Gastroesophageal sphincter (tissue), 4 donors: ENCODE results near the gene MGAT5B. TPM values are rescaled to one million over a fixed set of nuclear protein-coding genes. Genes with fewer than 3 reads are reported as not detected.

Source experiments
- ATAC-seq: fragments of 150-250 bp; one replicate; pipeline ENCODE4 v1.9.1; 2016; ENCODE audit warnings: mild to moderate bottlenecking, moderate library complexity
- H3K27ac ChIP-seq, 4 donors: fragments of 200-600 bp; sonication (generic) in 3 of 4; 1 replicate in 3 of 4; 2 replicates in 1 of 4; pipeline ENCODE4 v1.5.1; 2016 to 2019
- H3K27me3 ChIP-seq: fragments of 200-600 bp; sonication (generic); one replicate; pipeline ENCODE4 v1.5.1; 2019
- H3K36me3 ChIP-seq, 2 donors: fragments of 200-600 bp; sonication (generic); one replicate each; pipeline ENCODE4 v1.5.1; 2019; ENCODE audit warnings: control low read depth in 1 of 2
- H3K4me1 ChIP-seq, 3 donors: fragments of 200-600 bp; sonication (generic); 1 replicate in 2 of 3; 2 replicates in 1 of 3; pipeline ENCODE4 v1.5.1; 2016 to 2019; ENCODE audit warnings: control low read depth in 2 of 3
- H3K4me3 ChIP-seq, 2 donors: fragments of 200-600 bp; sonication (generic); one replicate each; pipeline ENCODE4 v1.5.1; 2019; ENCODE audit warnings: mild to moderate bottlenecking in 1 of 2, moderate library complexity in 1 of 2
- H3K9me3 ChIP-seq, 3 donors: fragments of 200-600 bp; sonication (generic); one replicate each; pipeline ENCODE4 v1.5.1; 2017 to 2019; ENCODE audit warnings: control low read depth in 2 of 3
- EP300 ChIP-seq: sonication (generic); formaldehyde crosslinking; IDR thresholded peaks from one replicate; pipeline ENCODE4 v1.6.1; 2017; ENCODE audit warnings: antibody characterized with exemption, mild to moderate bottlenecking
- POLR2A ChIP-seq, 2 donors: fragments of 450-650 bp; IDR thresholded peaks; one replicate each; pipeline ENCODE4 v1.6.1; 2017; ENCODE audit warnings: antibody characterized with exemption in 2 of 2, mild to moderate bottlenecking in 2 of 2, moderate library complexity in 1 of 2
- POLR2AphosphoS5 ChIP-seq: sonication (generic); formaldehyde crosslinking; IDR thresholded peaks from one replicate; pipeline ENCODE4 v1.6.1; 2017; ENCODE audit warnings: antibody characterized with exemption
- WGBS, 2 donors: methylation state at CpG; one replicate each; pipeline ENCODE4 v1.1.5; 2018; ENCODE audit warnings: low coverage in 1 of 2; 5-methylcytosine and 5-hydroxymethylcytosine counted together
- total RNA-seq, 4 donors: library from RNA; depleted of rRNA; stranded (reverse); fragments of >200 nt; gene quantifications; one replicate each; pipeline ENCODE4 v1.1.0, GENCODE V29; 2016
- TF ChIP-seq, protein P1 (sequence below), 4 experiments: fragments of 200-600 bp in 2 of 4; fragments of 450-650 bp in 2 of 4; sonication (generic) in 1 of 4; IDR thresholded peaks; one replicate each; pipeline ENCODE4 v1.5.1; 2017 to 2019; ENCODE audit warnings: antibody characterized with exemption in 4 of 4, mild to moderate bottlenecking in 2 of 4, moderate library complexity in 2 of 4

Gene MGAT5B
- total RNA-seq, 4 donors from 2014 or later = 0.12 to 0.81 (median 0.29) TPM

DNA sequence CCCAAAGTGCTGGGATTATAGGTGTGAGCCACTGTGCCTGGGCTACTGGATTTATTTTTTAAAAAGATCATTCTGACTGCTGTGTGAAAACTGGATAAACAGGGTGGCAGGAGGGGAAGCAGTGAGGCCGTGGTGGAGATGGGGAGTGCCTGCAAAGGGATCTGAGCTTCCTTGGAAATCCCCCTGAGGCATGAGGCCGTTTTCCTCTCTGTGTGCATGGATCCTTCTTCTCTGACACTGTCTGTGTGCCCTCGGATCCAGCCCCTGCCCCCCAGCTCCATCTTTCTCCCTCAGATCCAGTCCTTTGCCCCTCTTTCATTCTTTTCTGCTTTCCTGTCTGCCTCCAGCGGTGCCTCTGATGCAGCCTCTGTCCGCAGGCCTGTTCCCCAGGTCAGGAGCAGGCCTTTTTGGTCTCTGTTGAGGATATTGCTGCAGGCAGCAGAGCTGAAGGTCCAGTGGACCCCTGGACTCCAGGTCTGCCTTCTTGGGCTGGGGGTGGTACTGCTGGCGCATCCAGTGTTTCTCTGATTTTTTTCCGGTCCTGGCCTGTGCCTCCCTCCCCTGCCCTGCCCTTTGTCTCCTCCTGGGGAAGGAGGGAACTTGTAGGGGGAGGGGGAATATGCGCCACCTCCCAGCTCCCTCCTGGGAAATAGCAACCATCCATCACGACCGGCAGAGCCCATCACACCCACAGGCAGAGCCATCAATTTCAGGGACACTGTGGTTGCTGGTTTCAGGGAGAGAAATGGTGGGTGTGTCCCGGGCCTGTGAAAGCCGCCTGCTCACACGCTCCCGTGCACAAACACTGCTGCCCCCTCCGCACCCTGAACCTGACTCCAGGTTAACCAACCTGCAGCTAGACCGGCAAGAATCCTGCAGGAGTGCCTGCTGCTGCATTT lies 17.0 kb downstream of the MGAT5B start:
- TF ChIP-seq POLR2A (IDR thresholded peaks at IDR 0.05) (no peak), POLR2AphosphoS5 (no peak), EP300 (no peak)
- TF ChIP-seq, protein P1, sequence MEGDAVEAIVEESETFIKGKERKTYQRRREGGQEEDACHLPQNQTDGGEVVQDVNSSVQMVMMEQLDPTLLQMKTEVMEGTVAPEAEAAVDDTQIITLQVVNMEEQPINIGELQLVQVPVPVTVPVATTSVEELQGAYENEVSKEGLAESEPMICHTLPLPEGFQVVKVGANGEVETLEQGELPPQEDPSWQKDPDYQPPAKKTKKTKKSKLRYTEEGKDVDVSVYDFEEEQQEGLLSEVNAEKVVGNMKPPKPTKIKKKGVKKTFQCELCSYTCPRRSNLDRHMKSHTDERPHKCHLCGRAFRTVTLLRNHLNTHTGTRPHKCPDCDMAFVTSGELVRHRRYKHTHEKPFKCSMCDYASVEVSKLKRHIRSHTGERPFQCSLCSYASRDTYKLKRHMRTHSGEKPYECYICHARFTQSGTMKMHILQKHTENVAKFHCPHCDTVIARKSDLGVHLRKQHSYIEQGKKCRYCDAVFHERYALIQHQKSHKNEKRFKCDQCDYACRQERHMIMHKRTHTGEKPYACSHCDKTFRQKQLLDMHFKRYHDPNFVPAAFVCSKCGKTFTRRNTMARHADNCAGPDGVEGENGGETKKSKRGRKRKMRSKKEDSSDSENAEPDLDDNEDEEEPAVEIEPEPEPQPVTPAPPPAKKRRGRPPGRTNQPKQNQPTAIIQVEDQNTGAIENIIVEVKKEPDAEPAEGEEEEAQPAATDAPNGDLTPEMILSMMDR (IDR thresholded peaks at IDR 0.05) = no peak
- Histone ChIP-seq H3K27me3 (peaks cover 51% of the 10 kb centered on the region), H3K4me3 (no peak overlapping the region), H3K4me1 (no peaks in the 10 kb centered on the region), H3K9me3 (no peaks in the 10 kb centered on the region), H3K36me3 (no peaks in the 10 kb centered on the region), H3K27ac (no peak overlapping the region)
- no peak for ATAC-seq
- WGBS, 2 donors = 42 to 47% methylated on average over 9 to 10 of the region's 16 CpGs

- Histone ChIP-seq H3K27me3 (peaks cover 44% of the 10 kb centered on the region), H3K9me3 (no peaks in the 10 kb centered on the region), H3K4me3 (no peak overlapping the region), H3K36me3 (no peaks in the 10 kb centered on the region), H3K4me1 (no peaks in the 10 kb centered on the region), H3K27ac (no peak overlapping the region)
- no peak for ATAC-seq
- WGBS, 2 donors = 66 to 72% methylated on average over 4 to 5 of the region's 5 CpGs
- TF ChIP-seq POLR2AphosphoS5 (no peak), EP300 (no peak), POLR2A (IDR thresholded peaks at IDR 0.05) (no peak)
- TF ChIP-seq, protein P1 (IDR thresholded peaks at IDR 0.05) = no peak
Observed at GRCh38 chr17:76885894-76886290, 17.7 kb downstream of the MGAT5B start.

GRCh38 chr17:76886395-76886794 lies 18.2 kb downstream of the MGAT5B start:
- no peak for ATAC-seq
- TF ChIP-seq EP300 (no peak), POLR2A (IDR thresholded peaks at IDR 0.05) (no peak), POLR2AphosphoS5 (no peak)
- TF ChIP-seq, protein P1 (IDR thresholded peaks at IDR 0.05) = no peak
- peaks cover 45% of the 10 kb centered on the region for H3K27me3 ChIP-seq
- H3K4me3 ChIP-seq = no peak overlapping the region
- no peak overlapping the region for H3K27ac ChIP-seq
- H3K4me1 ChIP-seq = no peaks in the 10 kb centered on the region
- 71% methylated on average over 2 of the region's 5 CpGs; no CpG with 5 or more reads in 1 of the 2 donors for WGBS, 2 donors
- H3K36me3 ChIP-seq = no peaks in the 10 kb centered on the region
- H3K9me3 ChIP-seq = no peaks in the 10 kb centered on the region

GRCh38 chr17:76887802-76888201 lies 19.6 kb downstream of the MGAT5B start:
- Histone ChIP-seq H3K4me1 (no peaks in the 10 kb centered on the region), H3K4me3 (no peak overlapping the region), H3K27ac (no peak overlapping the region), H3K36me3 (no peaks in the 10 kb centered on the region), H3K27me3 (peaks cover 53% of the 10 kb centered on the region), H3K9me3 (no peaks in the 10 kb centered on the region)
- 80 to 83% methylated on average over 1 to 2 of the region's 6 CpGs for WGBS, 2 donors
- TF ChIP-seq EP300 (no peak), POLR2AphosphoS5 (no peak), POLR2A (IDR thresholded peaks at IDR 0.05) (no peak)
- TF ChIP-seq, protein P1 (IDR thresholded peaks at IDR 0.05) = no peak
- no peak for ATAC-seq

DNA sequence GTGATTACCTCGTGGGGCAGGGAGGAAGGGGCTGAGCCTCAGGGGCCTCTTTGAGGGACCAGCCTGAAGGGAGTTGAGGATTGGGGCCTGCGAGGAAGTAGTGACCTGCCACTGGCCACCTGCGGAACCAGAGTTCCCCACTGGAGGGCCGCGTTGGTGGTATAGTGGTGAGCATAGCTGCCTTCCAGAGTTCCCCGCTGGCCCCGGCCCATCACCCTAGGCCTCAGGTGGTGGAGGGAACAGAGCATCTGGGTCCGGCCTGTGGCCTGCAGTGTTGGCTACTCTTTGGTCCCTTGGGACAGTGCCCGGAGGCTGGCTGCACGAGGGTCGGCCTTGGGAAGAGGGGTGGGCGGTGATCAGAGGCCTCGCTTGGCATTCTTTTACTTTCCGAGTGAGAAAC lies 20.5 kb downstream of the MGAT5B start:
- ATAC-seq = no peak
- H3K27ac ChIP-seq = no peak overlapping the region
- peaks cover 53% of the 10 kb centered on the region for H3K27me3 ChIP-seq
- 0 to 60% methylated on average over 1 to 2 of the region's 14 CpGs for WGBS, 2 donors
- H3K9me3 ChIP-seq = no peaks in the 10 kb centered on the region
- H3K4me3 ChIP-seq = no peak overlapping the region
- H3K4me1 ChIP-seq = no peaks in the 10 kb centered on the region
- TF ChIP-seq POLR2AphosphoS5 (no peak), POLR2A (IDR thresholded peaks at IDR 0.05) (no peak), EP300 (no peak)
- TF ChIP-seq, protein P1 (IDR thresholded peaks at IDR 0.05) = no peak
- no peaks in the 10 kb centered on the region for H3K36me3 ChIP-seq
